BJ (cell line): ENCODE data around the gene NDUFV3. TPM values are rescaled to one million over a fixed set of nuclear protein-coding genes. Genes with fewer than 3 reads are reported as not detected.
"Not testable (repeated sequence)": the region's sequence is repeated elsewhere in the genome, so short reads cannot be mapped to it uniquely, and the experiment has no call there.

Experiments used
- CTCF ChIA-PET: fragments of 350-600 bp; formaldehyde crosslinking; extraction: SDS; loops from one replicate; lab custom pipeline; 2021; ENCODE audit warnings: antibody characterized with exemption, inconsistent platforms; lab: Yijun Ruan, JAX
- POLR2A ChIA-PET: fragments of 300-600 bp; sonication (Branson Sonifier 250); formaldehyde crosslinking; extraction: SDS; loops from one replicate; lab custom pipeline; 2021; ENCODE audit warnings: antibody characterized with exemption; lab: Charles Lee
- DNase-seq: peaks from one replicate; pipeline ENCODE4 v3.0.0-alpha.2; 2011; ENCODE audit warnings: low read depth
- H3K27me3 ChIP-seq: 2 replicates; pipeline ENCODE4 v1.6.0; 2011; ENCODE audit warnings: low read length; ENCODE audit not compliant: control insufficient read depth, insufficient read depth
- H3K36me3 ChIP-seq: 2 replicates; pipeline ENCODE4 v1.5.1; 2011; ENCODE audit warnings: low read length; ENCODE audit not compliant: control insufficient read depth, insufficient read depth
- H3K4me3 ChIP-seq: 2 replicates; pipeline ENCODE4 v1.5.1; 2011; ENCODE audit warnings: low read depth, mild to moderate bottlenecking, control low read depth, low read length
- CTCF ChIP-seq: IDR thresholded peaks from 2 replicates; pipeline ENCODE4 v1.5.1; 2011; ENCODE audit warnings: low read depth, mild to moderate bottlenecking, control low read depth, inconsistent platforms, low read length, moderate library complexity; ENCODE audit not compliant: insufficient read depth
- polyA plus RNA-seq: library from polyadenylated mRNA; depleted of rRNA; stranded (reverse); fragments of >200 nt; gene quantifications from 2 replicates; pipeline ENCODE4 v1.2.3, GENCODE V29; 2011

Gene NDUFV3
- polyA plus RNA-seq, 1 experiment: 32.2 TPM

DNA sequence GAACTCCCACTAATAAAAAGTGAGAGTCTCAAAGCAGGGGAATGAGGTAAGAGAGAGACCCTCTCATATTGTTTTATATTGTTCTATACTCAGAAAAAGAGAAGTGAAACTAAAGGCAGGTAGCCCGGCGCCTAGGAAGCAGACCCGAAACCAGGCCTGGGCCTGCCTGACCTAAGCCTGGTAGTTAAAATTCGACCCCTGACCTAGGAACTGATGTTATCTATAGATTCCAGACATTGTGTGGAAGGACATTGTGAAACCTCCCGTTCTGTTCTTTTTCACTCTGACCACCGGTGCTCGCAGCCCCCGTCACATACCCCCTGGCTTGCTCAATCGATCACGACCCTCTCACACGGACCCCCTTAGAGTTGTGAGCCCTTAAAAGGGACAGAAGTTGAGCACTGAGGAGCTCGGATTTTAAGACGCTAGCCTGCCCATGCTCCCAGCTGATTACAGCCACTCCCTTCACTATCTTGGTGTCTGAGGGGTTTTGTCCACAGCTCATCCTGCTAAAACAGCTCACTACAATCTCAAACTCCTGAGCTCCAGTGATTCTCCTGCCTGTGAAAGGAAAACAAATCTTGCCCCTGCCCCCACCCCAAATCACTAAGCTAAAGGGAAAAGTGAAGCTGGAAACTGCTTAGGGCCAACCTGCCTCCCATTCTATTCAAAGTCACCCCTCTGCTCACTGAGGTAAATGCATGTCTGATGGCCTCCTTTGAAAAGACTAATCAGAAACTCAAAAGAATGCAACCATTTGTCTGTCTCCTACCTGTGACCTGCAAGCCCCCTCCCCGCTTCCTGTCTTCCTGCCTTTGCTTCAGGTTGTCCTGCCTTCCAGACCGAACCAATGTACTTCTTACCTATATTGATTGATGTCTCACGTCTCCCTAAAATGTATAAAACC lies 44.2 kb downstream of the NDUFV3 start:
- DNase-seq, POLR2A ChIA-PET: not testable (repeated sequence)

DNA sequence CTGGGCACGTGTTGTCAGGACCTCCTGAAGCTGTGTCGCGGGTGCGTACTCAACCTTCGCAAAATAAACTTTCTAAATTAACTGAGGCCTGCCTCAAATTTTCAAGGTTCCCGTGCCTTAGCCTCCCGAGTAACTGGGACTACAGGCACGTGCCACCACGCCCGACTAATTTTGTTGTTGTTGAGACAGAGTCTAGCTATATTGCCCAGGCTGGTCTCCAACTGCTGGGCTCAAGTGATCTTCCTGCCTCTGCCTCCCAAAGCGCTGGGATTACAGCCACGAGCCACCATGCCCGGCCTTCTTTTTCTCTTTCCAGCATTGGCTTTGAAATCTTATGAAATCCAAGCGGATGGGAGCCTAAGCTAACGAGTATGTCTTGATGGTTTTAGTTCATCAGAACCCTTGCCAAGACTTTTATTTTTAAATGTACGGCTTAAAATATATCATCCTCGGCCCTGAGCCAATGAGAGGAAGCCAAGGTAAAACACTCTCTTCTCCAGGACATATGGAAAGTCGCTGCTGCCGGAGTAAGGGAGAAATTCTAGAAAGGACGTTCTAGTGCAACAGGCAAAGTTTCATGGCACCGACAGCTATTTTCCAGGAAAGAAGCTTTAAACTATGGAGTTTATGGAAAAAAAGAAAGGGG lies 45.0 kb downstream of the NDUFV3 start:
- ChIA-PET CTCF (interaction anchor here (0.6 kb wide), 1 partner anchor 38 kb away, joined by 3 read pairs; no protein-coding TSS in a partner anchor), POLR2A (no interaction called here)
- H3K36me3 ChIP-seq: no peaks in the 10 kb centered on the region
- DNase-seq: no peak
- H3K27me3 ChIP-seq: no peaks in the 10 kb centered on the region; the same call in 1 of the 2 replicates
- no peak for TF ChIP-seq CTCF
- H3K4me3 ChIP-seq: no peak overlapping the region

More for the DNA sequence above, 44.2 kb downstream of the NDUFV3 start:
- H3K27me3 ChIP-seq, CTCF ChIA-PET, H3K4me3 ChIP-seq, H3K36me3 ChIP-seq: not testable (repeated sequence)

GRCh38 chr21:42938606-42938995 lies 45.5 kb downstream of the NDUFV3 start:
- DNase-seq, H3K4me3 ChIP-seq, H3K36me3 ChIP-seq, POLR2A ChIA-PET, H3K27me3 ChIP-seq: not testable (repeated sequence)
- CTCF ChIA-PET: interaction anchor here (0.6 kb wide), 2 partner anchors 39 to 81 kb away, joined by 3 to 4 read pairs; no protein-coding TSS in a partner anchor

- POLR2A ChIA-PET: no interaction called here
- DNase-seq: peak; percentile 93
- no peak for TF ChIP-seq CTCF
- Histone ChIP-seq H3K36me3 (no peaks in the 10 kb centered on the region), H3K4me3 (peak overlapping the region; percentile 26), H3K27me3 (no peaks in the 10 kb centered on the region; the same call in 1 of the 2 replicates)
- CTCF ChIA-PET: no interaction called here
Measured at GRCh38 chr21:42939582-42940413, 46.7 kb downstream of the NDUFV3 start.

DNA sequence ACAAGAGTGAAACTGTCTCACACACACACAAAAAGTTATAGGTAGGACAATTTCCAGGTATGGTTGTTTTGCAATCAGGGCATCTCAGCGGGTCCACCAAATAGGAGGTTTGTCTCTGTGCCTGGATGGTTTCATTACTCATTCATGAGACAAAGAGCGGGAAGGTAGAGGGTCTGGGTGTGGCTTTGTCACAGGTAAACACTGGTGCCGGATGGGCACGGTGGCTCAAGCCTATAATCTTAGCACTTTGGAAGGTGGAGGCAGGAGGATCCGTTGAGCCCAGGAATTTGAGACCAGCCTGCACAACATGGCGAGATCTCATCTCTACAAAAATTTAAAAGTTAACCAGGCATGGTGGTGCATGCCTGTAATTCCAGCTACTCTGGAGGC lies 48.6 kb downstream of the NDUFV3 start:
- TF ChIP-seq CTCF: no peak
- no peak for DNase-seq
- no peaks in the 10 kb centered on the region; the same call in 1 of the 2 replicates for H3K27me3 ChIP-seq
- no peak overlapping the region for H3K4me3 ChIP-seq
- POLR2A ChIA-PET: no interaction called here
- H3K36me3 ChIP-seq: no peaks in the 10 kb centered on the region
- CTCF ChIA-PET: no interaction called here
